Spleen (tissue), 7 donors: ENCODE measurements around the gene CRELD2.
A peak's percentile ranks its signal among the peaks of the same experiment; 100 is the strongest.

Experiments
- CTCF ChIP-seq, 11 experiments: fragments of 200-600 bp in 7 of 11; fragments of 450-650 bp in 4 of 11; sonication (generic) in 4 of 11; IDR thresholded peaks in 8 of 11; conservative IDR thresholded peaks in 3 of 11; 1 replicate in 7 of 11; 2 replicates in 4 of 11; pipeline versions ENCODE4 v1.4.0 to v1.8.0; 2016 to 2021; ENCODE audit warnings: antibody characterized with exemption in 11 of 11, inconsistent platforms in 4 of 11, mild to moderate bottlenecking in 1 of 11
- POLR2A ChIP-seq, 3 donors: fragments of 450-650 bp; IDR thresholded peaks; one replicate each; pipeline ENCODE4 v1.5.1; 2017; ENCODE audit warnings: antibody characterized with exemption in 3 of 3, mild to moderate bottlenecking in 1 of 3
- POLR2AphosphoS5 ChIP-seq, 3 donors: sonication (generic); formaldehyde crosslinking; IDR thresholded peaks; one replicate each; pipeline ENCODE4 v1.5.1; 2017; ENCODE audit warnings: antibody characterized with exemption in 3 of 3
- donor health status: DM: no; HTN: no; CAD: no; lungs with moderate emphysema.
- donor health status: DM: no; HTN: no; CAD: no.
- donor health status: DM: no; HTN: no; CAD: no.

GRCh38 chr22:49886346-49887063 lies 31.9 kb upstream of the CRELD2 start:
- TF ChIP-seq CTCF (IDR thresholded peaks at IDR 0.05 in 8 of 11, conservative IDR thresholded peaks at IDR 0.05 in 3 of 11) = no peak
- TF ChIP-seq POLR2AphosphoS5 (IDR thresholded peaks at IDR 0.05) = peak in 2 of 3 donors; percentile 6 to 23
- no peak for TF ChIP-seq POLR2A (IDR thresholded peaks at IDR 0.05)
